ENCODE measurements around the gene NDRG3.

The NDRG3 gene

DNA sequence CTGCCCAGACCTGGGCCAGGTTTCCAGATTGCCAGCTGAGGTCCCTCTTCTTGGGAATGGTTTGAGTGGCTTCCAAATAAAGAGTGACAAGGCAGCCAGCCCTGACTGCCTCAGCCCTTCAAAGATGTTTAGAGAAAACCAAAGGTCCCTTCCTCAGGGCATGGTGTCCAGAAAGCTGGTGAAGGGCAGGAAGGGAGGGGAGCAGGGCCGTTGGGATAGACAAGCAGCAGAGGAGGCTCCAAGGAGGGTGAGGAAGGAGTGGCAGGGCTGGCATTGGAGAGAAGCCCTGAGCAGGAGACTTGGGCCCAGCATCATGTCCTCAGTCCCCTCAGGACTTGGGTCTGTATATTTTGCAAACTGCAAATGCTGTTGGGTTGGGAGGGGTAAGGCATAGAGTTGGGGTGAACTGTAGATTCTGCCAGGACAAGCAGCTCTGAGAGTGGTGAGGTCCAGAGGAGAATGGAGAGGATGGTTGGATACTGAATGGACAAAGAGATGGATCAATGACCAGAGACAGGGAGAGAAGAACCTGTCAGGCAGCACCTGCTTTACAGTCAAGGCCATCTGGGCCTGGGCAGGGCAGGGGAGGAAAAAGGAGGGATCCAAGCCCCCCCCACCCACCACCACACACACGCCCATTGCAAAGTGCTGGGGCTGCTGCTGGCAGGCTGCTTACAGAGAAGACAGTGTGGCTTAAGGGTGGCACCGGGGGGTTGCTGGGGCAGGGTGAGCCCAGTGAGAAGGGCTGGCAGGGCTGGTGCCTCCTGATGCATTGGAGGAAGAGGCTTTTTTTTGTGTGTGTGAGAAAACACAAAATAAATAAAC is 33.2 kb upstream of the NDRG3 start:
- WGBS, 2 experiments (ENCODE audit: insufficient coverage in 2 of 2) = 57 to 100% methylated on average over 1 of the region's 3 CpGs
- Histone ChIP-seq H3K27ac (ENCODE audit: low read depth, low read length, severe bottlenecking) (no peak overlapping the region), H3K9me3 (ENCODE audit: control insufficient read depth, low read length) (no peaks in the 10 kb centered on the region), H3K4me1 (ENCODE audit: control insufficient read depth, insufficient read depth, low read length, poor library complexity, severe bottlenecking) (no peaks in the 10 kb centered on the region), H3K4me3 (ENCODE audit: extremely low read depth, insufficient read depth, low read length, poor library complexity, severe bottlenecking) (no peak overlapping the region), H3K36me3 (ENCODE audit: control insufficient read depth, insufficient read depth, low read length) (peaks cover 15% of the 10 kb centered on the region)

DNA sequence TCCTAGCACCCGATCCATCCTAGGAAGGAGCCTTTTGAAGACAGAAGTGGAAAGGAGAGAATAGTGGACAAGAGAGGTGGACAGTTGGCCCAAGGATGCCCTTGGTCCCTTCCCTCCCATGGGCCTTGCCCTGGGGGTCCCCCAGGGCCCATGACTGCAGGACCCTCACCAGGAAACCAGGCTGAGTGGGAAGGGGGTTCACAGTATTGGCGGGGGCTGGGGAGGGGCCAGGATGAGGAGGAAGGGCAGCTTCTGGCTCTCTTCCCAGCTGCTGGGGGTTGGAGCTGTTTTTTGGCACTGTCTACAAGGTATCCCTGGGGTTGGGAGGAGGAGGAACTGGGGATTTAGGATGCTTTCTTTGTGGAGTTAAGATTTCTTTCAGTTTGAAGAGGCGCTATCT is 31.7 kb upstream of the NDRG3 start:
- WGBS, 2 experiments (ENCODE audit: insufficient coverage in 2 of 2) = 100% methylated on average over 1 to 2 of the region's 3 CpGs
- Histone ChIP-seq H3K36me3 (ENCODE audit: control insufficient read depth, insufficient read depth, low read length) (no peaks in the 10 kb centered on the region), H3K4me1 (ENCODE audit: control insufficient read depth, insufficient read depth, low read length, poor library complexity, severe bottlenecking) (peaks cover 3% of the 10 kb centered on the region), H3K27ac (ENCODE audit: low read depth, low read length, severe bottlenecking) (no peak overlapping the region), H3K4me3 (ENCODE audit: extremely low read depth, insufficient read depth, low read length, poor library complexity, severe bottlenecking) (no peak overlapping the region), H3K9me3 (ENCODE audit: control insufficient read depth, low read length) (no peaks in the 10 kb centered on the region)

DNA sequence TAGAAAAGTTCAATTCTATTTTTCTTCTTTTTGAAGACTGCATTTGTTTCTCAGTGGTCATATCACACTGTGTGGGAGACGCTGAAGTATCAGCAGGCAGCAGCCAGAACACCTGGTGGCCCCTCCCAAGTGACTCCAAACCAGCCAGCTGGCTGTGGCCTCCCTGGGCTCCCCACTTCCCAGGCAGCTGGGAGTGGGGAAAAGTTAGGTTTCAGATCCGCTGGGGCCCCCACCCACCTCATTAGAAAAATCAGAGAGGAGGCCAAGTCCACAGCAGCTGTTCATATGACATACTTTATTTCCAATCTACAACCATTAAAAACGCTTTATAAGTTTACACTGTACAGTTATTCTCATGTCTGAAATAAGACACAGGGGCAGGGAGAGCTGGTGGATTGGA is 31.3 kb upstream of the NDRG3 start:
- Histone ChIP-seq H3K9me3 (ENCODE audit: control insufficient read depth, low read length) (no peaks in the 10 kb centered on the region), H3K27ac (ENCODE audit: low read depth, low read length, severe bottlenecking) (no peak overlapping the region), H3K36me3 (ENCODE audit: control insufficient read depth, insufficient read depth, low read length) (no peaks in the 10 kb centered on the region), H3K4me3 (ENCODE audit: extremely low read depth, insufficient read depth, low read length, poor library complexity, severe bottlenecking) (no peak overlapping the region), H3K4me1 (ENCODE audit: control insufficient read depth, insufficient read depth, low read length, poor library complexity, severe bottlenecking) (peaks cover 6% of the 10 kb centered on the region)
- WGBS, 2 experiments (ENCODE audit: insufficient coverage in 2 of 2) = no CpG with 5 or more reads among the region's 3 CpGs

DNA sequence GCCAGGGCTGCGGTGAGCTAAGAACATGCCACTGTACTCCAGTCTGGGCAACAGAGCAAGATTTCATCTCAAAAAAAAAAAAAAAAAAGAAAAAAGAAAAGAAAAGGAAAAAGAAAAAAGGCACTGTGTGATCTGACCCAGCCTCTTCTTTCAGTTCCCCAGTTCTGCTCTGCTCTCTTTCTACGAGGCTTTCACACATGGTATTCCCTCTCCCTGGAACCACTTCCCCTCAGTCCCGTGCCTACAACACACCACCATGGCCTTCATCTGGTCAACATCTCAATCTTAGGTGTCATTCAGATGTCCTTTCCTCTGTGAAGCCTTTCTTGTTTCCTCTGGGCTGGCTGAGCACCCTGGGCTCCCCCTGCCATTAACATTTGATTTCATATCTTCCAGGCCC is 29.9 kb upstream of the NDRG3 start:
- Histone ChIP-seq H3K4me3 (ENCODE audit: extremely low read depth, insufficient read depth, low read length, poor library complexity, severe bottlenecking) (no peak overlapping the region), H3K9me3 (ENCODE audit: control insufficient read depth, low read length) (no peaks in the 10 kb centered on the region)
- 66 to 93% methylated on average over 2 to 3 of the region's 3 CpGs for WGBS, 2 experiments (ENCODE audit: insufficient coverage in 2 of 2)

DNA sequence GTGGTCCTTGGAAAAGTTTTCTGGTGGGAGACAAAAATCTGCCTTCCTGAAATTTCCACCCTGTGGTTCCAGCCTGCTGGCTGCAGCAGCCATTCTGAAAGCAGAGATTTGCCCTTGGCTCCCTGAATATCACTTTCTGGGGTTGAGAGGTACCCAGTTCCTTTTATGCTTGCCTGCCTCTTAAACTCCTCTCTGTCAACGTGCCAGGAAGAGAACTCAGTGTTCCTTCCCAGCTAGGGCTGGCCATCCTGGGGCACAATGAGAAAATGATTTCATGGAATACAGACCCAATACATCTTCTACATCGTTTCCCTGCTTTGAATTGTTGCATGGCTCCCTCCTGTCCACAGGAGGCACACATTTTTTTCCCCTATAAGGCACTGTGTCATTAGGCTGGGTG is 29.3 kb upstream of the NDRG3 start:
- Histone ChIP-seq H3K4me3 (ENCODE audit: extremely low read depth, insufficient read depth, low read length, poor library complexity, severe bottlenecking) (no peak overlapping the region), H3K36me3 (ENCODE audit: control insufficient read depth, insufficient read depth, low read length) (peaks cover 6% of the 10 kb centered on the region), H3K4me1 (ENCODE audit: control insufficient read depth, insufficient read depth, low read length, poor library complexity, severe bottlenecking) (peaks cover 6% of the 10 kb centered on the region), H3K27ac (ENCODE audit: low read depth, low read length, severe bottlenecking) (no peak overlapping the region), H3K9me3 (ENCODE audit: control insufficient read depth, low read length) (no peaks in the 10 kb centered on the region)
- 89% methylated on average over 1 of the region's 2 CpGs; no CpG with 5 or more reads in 1 of the 2 experiments for WGBS, 2 experiments (ENCODE audit: insufficient coverage in 2 of 2)

More for the DNA sequence above, 29.9 kb upstream of the NDRG3 start:
- Histone ChIP-seq H3K36me3 (ENCODE audit: control insufficient read depth, insufficient read depth, low read length) (peaks cover 4% of the 10 kb centered on the region), H3K27ac (ENCODE audit: low read depth, low read length, severe bottlenecking) (no peak overlapping the region), H3K4me1 (ENCODE audit: control insufficient read depth, insufficient read depth, low read length, poor library complexity, severe bottlenecking) (peaks cover 6% of the 10 kb centered on the region)

DNA sequence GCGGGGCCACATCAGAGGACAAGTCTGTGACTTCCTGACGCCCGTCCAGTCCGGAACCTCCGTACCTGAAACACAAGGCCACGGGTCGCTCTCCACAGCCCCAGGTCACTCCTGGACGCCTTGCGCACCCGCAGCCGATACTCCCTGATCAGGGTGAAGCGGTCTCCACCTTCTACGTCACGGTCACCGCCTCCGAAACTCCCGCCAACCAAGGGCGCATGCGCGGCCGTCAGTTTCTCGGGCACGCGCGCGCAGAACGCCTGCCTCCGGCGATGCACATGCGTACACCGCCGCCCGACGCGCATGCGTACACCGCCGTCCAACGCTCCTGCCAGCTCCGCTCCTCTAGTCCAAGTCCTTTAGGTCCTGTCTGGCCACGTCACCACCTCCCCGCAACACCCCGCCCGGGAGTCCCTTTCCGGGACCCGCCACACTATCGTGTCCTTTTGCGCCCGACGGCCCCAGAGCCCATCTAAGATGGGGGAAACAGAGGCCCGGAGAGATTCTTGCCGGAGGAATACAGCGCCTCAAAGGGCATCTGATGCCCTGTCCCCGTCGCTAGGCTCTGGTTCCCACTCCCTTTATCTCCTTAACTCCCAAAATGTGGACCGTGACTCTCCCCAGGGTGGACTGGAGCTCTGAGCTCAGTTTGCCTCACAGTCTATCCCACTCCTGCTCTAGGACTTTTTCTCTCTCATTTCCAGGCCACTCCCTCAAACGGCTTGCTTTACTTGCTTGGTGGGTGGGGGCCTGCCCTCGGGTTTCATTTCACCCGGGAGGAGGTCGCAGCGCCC is 27.9 kb upstream of the NDRG3 start, which contains the start of gene DSN1:
Gene DSN1, minus strand, starts transcription at position 167 of the 794 bp plus-strand sequence. CDS start 2,305 bp downstream, outside the sequence.
- Histone ChIP-seq H3K36me3 (ENCODE audit: control insufficient read depth, insufficient read depth, low read length) (peaks cover 6% of the 10 kb centered on the region), H3K4me3 (ENCODE audit: extremely low read depth, insufficient read depth, low read length, poor library complexity, severe bottlenecking) (peak within 1 kb of the TSS; percentile 77), H3K27ac (ENCODE audit: low read depth, low read length, severe bottlenecking) (peak within 1 kb of the TSS; percentile 98), H3K4me1 (ENCODE audit: control insufficient read depth, insufficient read depth, low read length, poor library complexity, severe bottlenecking) (peaks cover 6% of the 10 kb centered on the region), H3K9me3 (ENCODE audit: control insufficient read depth, low read length) (no peaks in the 10 kb centered on the region)
- WGBS, 2 experiments (ENCODE audit: insufficient coverage in 2 of 2) = 0% methylated on average over 32 to 42 of the region's 61 CpGs

DNA sequence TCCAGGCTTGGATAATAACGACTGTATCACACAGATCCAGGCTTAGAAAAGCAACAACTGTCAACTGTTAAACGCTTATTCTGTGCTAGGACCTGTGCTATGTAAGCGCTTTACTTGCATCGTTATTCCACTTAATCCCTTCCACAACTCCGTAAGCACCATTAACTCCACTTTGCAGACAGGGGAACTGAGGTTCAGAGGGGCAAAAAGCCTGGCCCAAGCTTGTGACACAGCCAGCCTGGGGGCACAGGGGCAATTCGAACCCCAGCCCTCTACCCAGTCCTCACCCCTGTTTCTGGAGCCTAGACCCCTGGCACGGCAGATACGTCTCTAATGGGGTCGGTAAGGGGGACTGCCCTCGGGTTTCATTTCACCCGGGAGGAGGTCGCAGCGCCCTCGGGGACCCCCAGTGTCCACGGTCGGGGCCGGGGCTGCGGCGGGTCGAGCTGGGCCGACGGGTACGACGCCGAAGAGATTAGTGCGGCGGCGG is 27.3 kb upstream of the NDRG3 start:
- WGBS, 2 experiments (ENCODE audit: insufficient coverage in 2 of 2) = 5 to 8% methylated on average over 23 to 27 of the region's 28 CpGs
- H3K4me1 ChIP-seq (ENCODE audit: control insufficient read depth, insufficient read depth, low read length, poor library complexity, severe bottlenecking) = peaks cover 6% of the 10 kb centered on the region
- peak overlapping the region; percentile 77 for H3K4me3 ChIP-seq (ENCODE audit: extremely low read depth, insufficient read depth, low read length, poor library complexity, severe bottlenecking)
- peak overlapping the region; percentile 98 for H3K27ac ChIP-seq (ENCODE audit: low read depth, low read length, severe bottlenecking)
- H3K9me3 ChIP-seq (ENCODE audit: control insufficient read depth, low read length) = no peaks in the 10 kb centered on the region
- H3K36me3 ChIP-seq (ENCODE audit: control insufficient read depth, insufficient read depth, low read length) = peaks cover 6% of the 10 kb centered on the region

DNA sequence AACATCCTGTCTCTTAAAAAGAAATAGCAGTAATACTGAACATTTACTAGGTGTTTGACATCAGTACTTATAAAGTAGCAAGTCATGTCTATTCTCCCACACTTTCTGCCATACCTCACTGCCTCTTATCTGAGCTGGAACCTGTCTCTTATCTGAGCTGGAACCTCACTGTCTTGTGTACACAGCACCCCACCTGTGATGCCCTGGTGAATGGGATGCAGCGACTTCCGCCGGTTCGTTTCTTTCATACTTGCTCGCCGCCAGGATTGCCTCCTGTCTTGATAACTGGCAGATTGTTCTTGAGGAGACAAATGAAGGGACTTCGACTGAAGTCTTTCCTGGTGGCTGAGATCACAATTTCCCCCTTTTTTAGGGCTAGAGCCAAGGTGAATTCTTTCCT is 24.8 kb upstream of the NDRG3 start:
- Histone ChIP-seq H3K4me1 (ENCODE audit: control insufficient read depth, insufficient read depth, low read length, poor library complexity, severe bottlenecking) (peaks cover 6% of the 10 kb centered on the region), H3K27ac (ENCODE audit: low read depth, low read length, severe bottlenecking) (no peak overlapping the region), H3K36me3 (ENCODE audit: control insufficient read depth, insufficient read depth, low read length) (peaks cover 17% of the 10 kb centered on the region), H3K9me3 (ENCODE audit: control insufficient read depth, low read length) (no peaks in the 10 kb centered on the region), H3K4me3 (ENCODE audit: extremely low read depth, insufficient read depth, low read length, poor library complexity, severe bottlenecking) (no peak overlapping the region)
- WGBS, 2 experiments (ENCODE audit: insufficient coverage in 2 of 2) = 88 to 97% methylated on average over 5 to 7 of the region's 7 CpGs

DNA sequence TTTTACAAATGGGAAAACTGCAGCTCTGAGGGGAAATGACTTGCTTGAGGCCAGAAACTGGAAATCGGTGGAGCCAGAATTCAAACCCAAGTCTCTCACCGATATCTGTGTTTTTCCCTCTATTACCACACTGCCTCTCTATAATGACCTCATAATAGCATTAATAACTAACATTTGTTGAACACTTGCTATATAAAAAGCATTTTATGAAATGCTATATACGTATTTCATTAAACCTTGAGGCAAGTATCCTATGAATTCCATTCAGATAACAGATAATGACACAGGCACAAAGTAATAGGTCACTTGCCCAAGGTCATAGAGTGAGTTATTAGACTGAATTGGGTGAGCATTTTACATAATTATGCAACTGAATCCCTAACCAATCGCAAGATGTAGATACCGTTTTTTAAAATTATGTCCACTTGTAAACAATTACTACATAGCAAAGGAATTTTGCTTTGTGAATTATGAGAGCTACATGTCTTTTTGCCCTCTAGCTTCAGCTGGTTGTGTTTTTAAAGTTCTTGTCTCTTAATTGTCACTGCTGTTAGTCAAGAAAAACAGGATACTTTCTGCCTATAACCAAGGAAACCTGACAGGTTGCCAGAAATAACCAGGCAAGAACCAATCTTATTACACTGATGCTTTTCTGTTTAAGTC is 23.0 kb upstream of the NDRG3 start:
- WGBS, 2 experiments (ENCODE audit: insufficient coverage in 2 of 2) = 100% methylated on average over 1 to 2 of the region's 5 CpGs
- H3K4me3 ChIP-seq (ENCODE audit: extremely low read depth, insufficient read depth, low read length, poor library complexity, severe bottlenecking) = no peak overlapping the region

DNA sequence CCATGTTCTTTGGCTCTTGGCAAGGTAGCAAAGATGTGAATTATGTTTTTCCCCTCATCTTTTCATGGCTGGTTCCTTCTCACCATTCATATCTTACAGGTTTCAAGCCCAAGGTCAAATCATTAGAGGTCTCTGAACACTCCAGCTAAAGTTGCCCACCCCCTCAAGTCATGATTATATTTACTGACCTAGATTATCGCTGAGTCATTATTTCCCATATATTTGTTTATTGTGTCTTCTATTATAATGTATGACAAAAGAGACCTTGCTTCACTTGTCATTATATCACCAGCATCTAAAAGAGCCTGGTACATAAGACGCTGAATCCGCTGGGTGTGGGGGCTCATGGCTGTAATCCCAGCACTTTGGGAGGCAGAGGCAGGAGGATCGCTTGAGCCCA is 15.2 kb upstream of the NDRG3 start:
- H3K27ac ChIP-seq (ENCODE audit: low read depth, low read length, severe bottlenecking) = no peak overlapping the region
- WGBS, 2 experiments (ENCODE audit: insufficient coverage in 2 of 2) = 75 to 97% methylated on average over 3 of the region's 4 CpGs
- no peak overlapping the region for H3K4me3 ChIP-seq (ENCODE audit: extremely low read depth, insufficient read depth, low read length, poor library complexity, severe bottlenecking)
- H3K9me3 ChIP-seq (ENCODE audit: control insufficient read depth, low read length) = no peaks in the 10 kb centered on the region
- H3K4me1 ChIP-seq (ENCODE audit: control insufficient read depth, insufficient read depth, low read length, poor library complexity, severe bottlenecking) = no peaks in the 10 kb centered on the region
- H3K36me3 ChIP-seq (ENCODE audit: control insufficient read depth, insufficient read depth, low read length) = peaks cover 63% of the 10 kb centered on the region

More for the DNA sequence above, 23.0 kb upstream of the NDRG3 start:
- Histone ChIP-seq H3K4me1 (ENCODE audit: control insufficient read depth, insufficient read depth, low read length, poor library complexity, severe bottlenecking) (peaks cover 6% of the 10 kb centered on the region), H3K9me3 (ENCODE audit: control insufficient read depth, low read length) (no peaks in the 10 kb centered on the region), H3K36me3 (ENCODE audit: control insufficient read depth, insufficient read depth, low read length) (peaks cover 18% of the 10 kb centered on the region), H3K27ac (ENCODE audit: low read depth, low read length, severe bottlenecking) (no peak overlapping the region)

Measured in mesodermal cell (in vitro differentiated cells).